GM18907 (cell line): Measurements from ENCODE around the gene PAPPA2.

Experiments
- ATAC-seq: cut with Tn5 transposase; IDR thresholded peaks from one replicate; pipeline ENCODE4 v1.9.1; 2021; ENCODE audit warnings: mild to moderate bottlenecking, moderate library complexity; ENCODE audit not compliant: unreplicated experiment

PAPPA2 gene

GRCh38 chr1:176499671-176500070 lies 36.7 kb downstream of the PAPPA2 start:
- no peak for ATAC-seq

GRCh38 chr1:176501599-176501998 lies 38.6 kb downstream of the PAPPA2 start:
- no peak for ATAC-seq

- no peak for ATAC-seq
Measured at GRCh38 chr1:176504848-176505553, 42.0 kb downstream of the PAPPA2 start.

GRCh38 chr1:176512966-176513365 lies 50.0 kb downstream of the PAPPA2 start:
- ATAC-seq: no peak

- no peak for ATAC-seq
Measured at GRCh38 chr1:176515310-176515709, 52.3 kb downstream of the PAPPA2 start.

DNA sequence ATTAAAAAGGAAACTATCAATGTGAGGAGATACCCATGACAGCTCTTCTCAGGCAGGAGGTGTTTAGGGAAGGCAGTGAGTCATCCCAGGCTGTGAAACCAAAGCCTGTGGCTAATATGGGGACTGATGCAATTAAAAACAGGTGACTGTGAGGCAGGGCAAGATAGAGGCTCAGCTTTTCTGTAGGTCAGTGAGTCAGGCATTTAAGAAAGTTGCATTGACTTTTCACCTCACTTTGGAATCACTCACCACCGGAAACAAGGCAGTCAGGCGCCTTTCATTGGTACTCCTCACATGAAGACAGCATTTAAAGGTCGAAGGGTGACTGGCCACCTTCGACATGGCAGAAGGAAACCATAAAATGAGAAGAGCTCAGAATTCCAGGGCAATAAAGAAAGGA lies 54.5 kb downstream of the PAPPA2 start:
- ATAC-seq: peak; percentile 81

DNA sequence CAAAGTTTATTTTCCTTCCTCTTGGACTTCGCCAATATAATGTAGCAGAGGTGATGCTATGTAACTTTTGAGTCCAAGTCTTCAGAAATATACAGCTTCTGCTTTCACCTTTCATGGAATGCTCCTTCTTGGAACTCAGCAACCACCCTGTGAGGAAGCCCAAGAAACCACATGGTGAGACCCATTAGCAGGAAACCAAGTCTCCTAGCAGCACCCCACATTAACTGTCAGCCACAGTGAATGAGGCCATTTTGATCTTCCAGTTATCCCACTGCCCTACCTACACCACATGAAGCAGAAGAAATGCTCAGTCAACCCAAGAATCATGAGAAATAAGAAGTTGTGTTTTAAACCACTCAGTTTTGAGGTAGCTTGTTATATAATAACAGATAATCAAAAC lies 58.2 kb downstream of the PAPPA2 start:
- ATAC-seq: no peak

DNA sequence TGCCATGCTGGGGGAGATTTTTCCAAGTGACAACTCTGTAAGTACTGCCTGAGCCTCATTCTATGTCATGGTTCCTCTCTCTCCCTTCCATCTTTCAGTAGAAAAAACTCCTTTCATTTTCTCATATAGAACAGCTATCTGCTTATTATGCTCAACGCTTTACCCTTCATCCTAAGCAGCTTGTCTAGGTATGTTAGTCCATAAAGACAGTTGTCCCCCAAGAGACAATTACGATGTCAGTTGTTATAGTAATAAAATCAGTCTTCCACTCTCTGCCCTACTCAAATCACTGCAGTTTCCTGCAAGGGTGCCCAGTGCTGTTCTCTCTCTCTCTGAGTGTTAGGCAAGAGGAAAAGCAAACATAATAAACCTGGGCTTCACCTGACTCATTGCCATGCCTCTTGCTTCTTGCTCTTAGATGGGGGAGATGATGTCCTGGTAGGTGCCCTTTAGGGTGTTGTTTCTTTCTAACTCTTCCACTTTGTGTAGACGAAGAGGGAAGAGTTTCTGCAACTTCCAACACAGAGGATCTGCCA lies 59.4 kb downstream of the PAPPA2 start:
- ATAC-seq: no peak

DNA sequence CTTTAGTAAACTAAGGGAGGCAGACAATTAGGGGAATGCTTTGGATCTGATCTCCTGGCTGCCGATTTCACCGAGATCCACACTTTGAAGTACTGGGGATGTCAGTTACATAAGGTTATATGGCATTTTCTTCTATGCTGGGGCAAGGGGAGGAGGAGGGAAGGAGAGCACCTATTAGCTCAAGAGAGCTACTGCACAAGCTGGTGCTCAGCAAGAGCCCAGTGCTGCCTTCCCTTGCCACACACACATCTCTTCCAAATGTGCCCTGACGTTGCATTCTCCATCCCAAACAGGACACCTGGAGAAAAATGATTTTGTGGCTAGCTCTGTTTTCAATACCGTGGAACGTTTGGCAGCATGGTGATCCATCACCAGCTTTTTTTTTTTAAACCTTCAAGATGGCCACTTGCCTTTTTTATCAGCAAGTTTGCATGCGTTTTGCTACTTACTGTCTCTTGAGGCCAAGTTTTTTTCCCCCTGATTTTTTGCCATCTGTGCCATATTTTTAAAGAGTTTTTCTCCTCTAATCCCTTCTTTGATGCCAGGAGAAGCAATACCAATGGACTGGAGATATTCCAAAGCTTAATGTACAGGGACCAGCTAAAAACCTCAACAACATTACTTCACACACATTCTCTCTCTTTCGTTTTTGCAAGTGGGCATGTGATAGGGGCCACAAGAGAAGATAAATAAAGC lies 66.6 kb downstream of the PAPPA2 start:
- no peak for ATAC-seq

DNA sequence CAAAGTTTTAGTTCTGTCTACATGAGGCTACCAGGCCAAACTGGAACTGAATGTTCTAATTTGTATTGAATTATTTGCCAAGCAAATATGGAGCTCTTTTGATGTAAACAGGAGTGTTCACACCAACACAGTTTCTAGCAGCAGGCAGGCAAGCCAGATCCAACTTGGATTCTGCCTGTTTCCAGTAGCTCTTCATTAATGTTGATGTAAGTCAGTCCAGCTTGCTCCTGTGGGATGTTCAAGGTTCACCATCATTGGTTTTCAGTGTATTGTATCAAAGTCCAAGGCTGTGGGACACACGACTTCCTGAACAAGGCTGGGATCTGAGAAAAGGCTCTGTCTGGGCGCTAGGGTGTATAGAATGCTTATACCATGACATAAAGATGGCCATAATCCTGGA lies 68.1 kb downstream of the PAPPA2 start:
- no peak for ATAC-seq

DNA sequence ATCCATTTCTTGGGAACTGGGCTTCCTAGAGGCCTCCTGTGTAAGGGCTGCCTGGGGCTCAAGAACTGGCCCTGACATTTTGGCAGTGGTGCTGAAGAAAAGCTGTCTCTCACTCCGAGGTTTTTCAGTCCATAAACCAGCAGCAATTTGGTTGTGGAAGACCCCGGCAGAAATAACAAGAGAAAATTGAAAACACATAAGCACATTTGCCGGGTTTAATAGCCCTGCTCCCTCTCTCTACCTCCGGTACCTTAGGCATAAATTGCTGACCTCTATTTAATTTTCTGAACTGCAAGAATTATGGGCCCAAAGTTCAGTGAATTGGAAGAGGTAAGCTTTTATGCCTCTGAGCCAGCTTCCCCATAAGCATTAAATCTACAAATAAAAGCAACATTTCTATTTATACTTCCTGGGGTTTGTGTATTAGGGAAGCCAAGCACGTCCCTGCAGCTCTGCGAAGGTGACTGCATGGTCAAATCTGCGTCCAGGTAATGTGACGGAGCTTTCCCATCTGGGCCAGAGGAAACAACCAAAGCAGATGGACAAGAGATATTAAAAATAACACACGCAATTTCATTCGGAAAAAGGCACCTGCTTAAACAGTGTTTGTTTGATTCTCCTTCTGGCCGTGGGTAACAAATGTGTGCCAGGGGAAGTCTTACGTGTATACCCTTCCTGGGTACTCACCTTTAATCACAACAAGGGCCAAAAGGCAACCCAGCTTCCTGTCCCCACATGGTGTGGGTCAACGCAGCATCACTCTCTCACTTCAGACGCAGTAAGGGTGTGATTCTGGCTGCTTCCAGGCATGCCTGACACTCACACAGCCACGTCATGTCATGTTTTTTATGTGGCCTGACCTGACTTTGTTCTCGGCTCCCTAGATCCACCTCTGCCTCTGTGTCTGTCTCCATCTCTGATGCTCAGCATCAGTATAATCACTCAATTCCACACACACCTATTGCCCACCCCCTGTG lies 69.2 kb downstream of the PAPPA2 start:
- ATAC-seq: no peak

DNA sequence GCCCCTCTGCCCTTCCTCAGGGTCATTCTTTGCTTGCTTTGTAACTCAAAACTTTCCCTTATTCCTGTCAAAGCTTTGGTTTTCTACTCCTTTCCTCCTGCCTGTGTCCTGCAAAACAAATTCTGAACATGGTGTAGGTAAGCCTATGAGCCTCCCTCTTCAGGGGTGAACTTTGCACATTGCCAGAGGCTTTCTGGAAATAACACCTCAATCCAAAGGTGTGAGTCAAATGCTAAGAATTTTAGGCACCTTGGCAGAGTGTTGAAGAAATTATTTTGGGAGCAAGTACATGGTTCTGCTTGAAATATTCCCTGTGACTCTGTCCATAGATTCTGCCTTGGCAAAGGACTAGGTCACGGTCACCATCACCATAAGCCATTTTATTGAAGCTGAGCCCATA lies 70.0 kb downstream of the PAPPA2 start:
- ATAC-seq: no peak

DNA sequence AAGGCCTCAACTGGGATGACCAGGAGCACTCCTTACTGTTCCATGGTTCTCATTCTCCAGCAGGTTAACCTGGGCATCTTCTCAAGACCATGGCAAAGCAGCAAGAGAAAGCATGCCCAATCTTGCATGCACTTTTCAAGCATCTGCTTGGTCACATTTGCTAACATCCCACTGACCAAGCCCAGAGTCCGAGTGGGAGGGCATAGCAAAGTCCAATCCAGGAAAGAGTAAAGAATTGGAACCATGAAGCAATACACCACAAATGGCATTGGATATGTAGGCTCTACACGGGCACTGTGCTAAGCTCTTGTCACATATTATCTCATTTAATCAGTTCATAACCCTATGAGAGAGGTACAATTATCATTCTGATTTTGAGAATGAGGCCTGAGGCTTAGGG lies 73.6 kb downstream of the PAPPA2 start:
- ATAC-seq: no peak

- ATAC-seq: no peak
Measured at GRCh38 chr1:176539018-176539417, 76.0 kb downstream of the PAPPA2 start.

DNA sequence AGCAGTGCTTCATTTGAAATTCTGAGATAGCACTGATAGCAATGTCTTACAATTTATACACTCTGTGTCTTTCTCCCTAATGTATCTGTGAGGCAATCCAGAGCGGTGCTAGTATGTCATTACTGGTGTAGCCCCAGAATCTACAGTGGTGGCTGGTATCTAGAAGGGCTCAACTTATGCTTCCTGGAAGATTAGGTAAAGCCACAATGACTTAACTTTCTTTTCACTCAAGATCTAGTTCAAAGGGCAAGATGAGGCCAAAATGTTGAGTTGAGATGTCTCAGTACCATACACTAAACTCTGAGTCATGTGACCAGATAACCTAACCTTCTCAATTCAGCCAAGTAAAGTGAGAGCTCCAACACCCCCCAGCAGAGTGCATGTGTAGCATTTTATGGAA lies 77.5 kb downstream of the PAPPA2 start:
- no peak for ATAC-seq

GRCh38 chr1:176541663-176542062 lies 78.7 kb downstream of the PAPPA2 start:
- no peak for ATAC-seq

GRCh38 chr1:176542352-176542751 lies 79.4 kb downstream of the PAPPA2 start:
- no peak for ATAC-seq

GRCh38 chr1:176543360-176544129 lies 80.6 kb downstream of the PAPPA2 start:
- ATAC-seq: no peak

GRCh38 chr1:176545034-176545639 lies 82.2 kb downstream of the PAPPA2 start:
- no peak for ATAC-seq

DNA sequence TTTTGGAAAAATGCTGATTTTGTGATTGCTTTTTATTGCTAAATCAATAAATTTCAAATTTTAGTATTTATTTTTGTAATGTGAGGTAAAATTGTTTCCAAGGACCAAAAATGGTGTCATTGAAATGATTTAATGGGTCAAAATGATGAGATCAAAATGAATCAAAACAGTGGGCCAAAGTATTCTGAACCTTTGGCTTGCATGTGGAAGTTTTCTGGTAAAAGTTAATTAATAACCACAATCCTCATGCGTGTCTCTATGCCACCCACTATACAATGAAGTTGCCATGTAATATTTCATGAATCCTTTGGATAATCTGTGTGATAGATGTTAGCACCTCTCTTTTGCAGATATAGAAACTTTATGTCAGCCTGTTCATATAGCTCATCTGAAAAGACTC lies 83.8 kb downstream of the PAPPA2 start:
- no peak for ATAC-seq
